ENCODE data around the gene GUCA2A. TPM values are rescaled to one million over a fixed set of nuclear protein-coding genes. Genes with fewer than 3 reads are reported as not detected.

The GUCA2A gene
- total and polyA plus RNA-seq, 2 of the 8 experiments (the other 6 are each of a cell fraction or from before 2014, with no cell fraction given): not detected

DNA sequence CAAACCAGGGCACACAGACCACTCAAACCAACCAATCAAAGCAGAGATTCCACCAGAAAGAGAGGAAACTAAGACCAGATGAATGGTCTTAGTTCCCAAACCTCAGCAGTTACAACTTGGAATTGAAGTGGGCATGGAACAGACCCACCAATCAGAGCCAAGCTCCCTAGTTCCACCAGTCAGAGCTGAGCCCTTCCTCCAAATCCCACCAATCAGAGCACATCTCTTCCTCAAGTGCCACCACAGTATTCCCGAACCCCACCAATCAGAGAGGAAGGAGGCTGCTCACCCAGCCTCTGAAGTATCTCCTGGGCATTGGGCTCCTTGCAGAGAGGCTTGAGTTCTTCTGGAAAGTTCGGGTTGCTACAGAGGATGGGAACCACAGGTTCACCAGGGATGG is 1.4 kb downstream of the GUCA2A start:
- Histone ChIP-seq H2BK120ac (replicated peaks; ENCODE audit: low read depth, low read length) (no peak overlapping the region), H2BK5ac (ENCODE audit: low read depth, low read length) (no peak overlapping the region), H3K9me3 (ENCODE audit: insufficient read depth in 2 of 2, low read depth in 1 of 2, low read length in 1 of 2) (no peaks in the 10 kb centered on the region), H3K18ac (ENCODE audit: extremely low read depth, low read length) (no peak overlapping the region), H2BK20ac (ENCODE audit: low read length) (no peak overlapping the region), H3K4me2 (ENCODE audit: insufficient read depth in 1 of 2, low read depth in 2 of 2, low read length in 2 of 2) (no peak overlapping the region), H3K56ac (replicated peaks; ENCODE audit: insufficient read length, low read depth, low read length) (no peak overlapping the region), H2AK5ac (ENCODE audit: low read depth, low read length) (no peak overlapping the region), H2BK12ac (ENCODE audit: low read depth, low read length) (no peak overlapping the region), H4K20me1 (replicated peaks in 1 of 2; ENCODE audit: control insufficient read depth in 1 of 2, insufficient read depth in 2 of 2, low read length in 2 of 2) (no peaks in the 10 kb centered on the region), H3K4me1 (replicated peaks in 1 of 4; ENCODE audit: control insufficient read depth in 3 of 4, insufficient read depth in 4 of 4, low read length in 3 of 4) (peaks cover 0 to 2% (median 0%) of the 10 kb centered on the region in 4 experiments; a peak in 1 of 7 replicates), H3K36me3 (ENCODE audit: control insufficient read depth in 2 of 4, insufficient read depth in 4 of 4, low read length in 3 of 4) (no peaks in the 10 kb centered on the region), H3K79me2 (ENCODE audit: control insufficient read depth in 1 of 2, insufficient read depth in 2 of 2, low read length in 2 of 2) (no peaks in the 10 kb centered on the region), H3K14ac (ENCODE audit: insufficient read length) (no peak overlapping the region), H3K27me3 (replicated peaks in 1 of 4; ENCODE audit: control insufficient read depth in 3 of 4, extremely low read depth in 1 of 4, insufficient read depth in 3 of 4, low read length in 3 of 4) (no peaks in the 10 kb centered on the region), H3K9ac (replicated peaks in 1 of 4; ENCODE audit: extremely low read depth in 1 of 4, low read depth in 3 of 4, low read length in 3 of 4) (no peak overlapping the region), H3K23me2 (ENCODE audit: low read depth, low read length) (peaks cover 3% of the 10 kb centered on the region; the same call in 1 of the 2 replicates), H3K23ac (ENCODE audit: insufficient read length) (no peak overlapping the region), H2BK15ac (ENCODE audit: low read length) (no peak overlapping the region), H4K8ac (ENCODE audit: extremely low read depth, insufficient read depth, low read length) (peak overlapping the region; percentile 57; the same call in 1 of the 2 replicates), H3K79me1 (ENCODE audit: low read depth, low read length) (no peaks in the 10 kb centered on the region), H4K91ac (replicated peaks; ENCODE audit: insufficient read length, low read length) (no peak overlapping the region), H3K4me3 (ENCODE audit: extremely low read depth in 1 of 4, insufficient read depth in 2 of 4, low read depth in 3 of 4, low read length in 4 of 4) (no peak overlapping the region), H3K4ac (replicated peaks; ENCODE audit: insufficient read length, low read depth, low read length) (no peak overlapping the region), H3K27ac (ENCODE audit: low read depth, low read length) (no peak overlapping the region), H2AFZ (ENCODE audit: low read length) (no peak overlapping the region), H4K5ac (ENCODE audit: insufficient read length, low read depth, low read length) (no peak overlapping the region)
- DNase-seq (ENCODE audit: low read depth in 1 of 2, low spot score in 2 of 2): no peak
- FAIRE-seq: no peak
- ChIA-PET POLR2A (ENCODE audit: partially characterized antibody) (no interaction called here), CTCF (ENCODE audit: partially characterized antibody) (interaction anchor here (1.2 to 3.7 kb wide), 2 partner anchors 10 to 589 kb away, joined by 4 to 40 read pairs; no protein-coding TSS in a partner anchor)
- 86% methylated on average over 2 of the region's 2 CpGs; no CpG with 5 or more reads in 1 of the 2 experiments for WGBS, 2 experiments (ENCODE audit: extremely low coverage in 1 of 2, insufficient coverage in 1 of 2, insufficient read length in 1 of 2, insufficient replicate concordance in 2 of 2, low coverage in 1 of 2, low lambda C conversion rate in 2 of 2, missing lambda C conversion rate in 1 of 2)
- TF ChIP-seq TAF1 (IDR thresholded peaks at IDR 0.05; ENCODE audit: low read depth, low read length): no peak
- TF ChIP-seq SIN3A (conservative IDR thresholded peaks at IDR 0.05 in 1 of 2, IDR thresholded peaks at IDR 0.05 in 1 of 2; ENCODE audit: low read depth in 1 of 2, low read length in 2 of 2): no peak
- TF ChIP-seq RXRA (IDR thresholded peaks at IDR 0.05; ENCODE audit: insufficient read depth, low read depth, low read length): no peak
- no peak for TF ChIP-seq EZH2 (IDR thresholded peaks at IDR 0.05; ENCODE audit: low read depth, low read length, severe bottlenecking)
- no peak for TF ChIP-seq CBX8 (IDR thresholded peaks at IDR 0.05; ENCODE audit: borderline replicate concordance, low read depth, low read length)
- TF ChIP-seq SRF (IDR thresholded peaks at IDR 0.05; ENCODE audit: low read depth, low read length): no peak
- no peak for TF ChIP-seq NANOG (IDR thresholded peaks at IDR 0.05; ENCODE audit: insufficient read depth, low read depth, low read length, poor library complexity, severe bottlenecking)
- TF ChIP-seq SIX5 (IDR thresholded peaks at IDR 0.05; ENCODE audit: low read depth, low read length): no peak
- TF ChIP-seq RAD21 (IDR thresholded peaks at IDR 0.05 in 1 of 2, conservative IDR thresholded peaks at IDR 0.05 in 1 of 2; ENCODE audit: low read depth in 2 of 2, low read length in 2 of 2): no peak

All from H1 (cell line).